GM19239 (cell line): ENCODE results near the gene INPP5A.

ENCODE experiments used
- DNase-seq: peaks from one replicate; pipeline ENCODE4 v3.0.0; 2011; ENCODE audit warnings: low spot score; ENCODE audit not compliant: insufficient read length
- FAIRE-seq: peaks from 2 replicates; lab custom pipeline; 2011; peaks lifted over from hg19 to GRCh38; lab: Jason Lieb, UNC

Gene INPP5A

DNA sequence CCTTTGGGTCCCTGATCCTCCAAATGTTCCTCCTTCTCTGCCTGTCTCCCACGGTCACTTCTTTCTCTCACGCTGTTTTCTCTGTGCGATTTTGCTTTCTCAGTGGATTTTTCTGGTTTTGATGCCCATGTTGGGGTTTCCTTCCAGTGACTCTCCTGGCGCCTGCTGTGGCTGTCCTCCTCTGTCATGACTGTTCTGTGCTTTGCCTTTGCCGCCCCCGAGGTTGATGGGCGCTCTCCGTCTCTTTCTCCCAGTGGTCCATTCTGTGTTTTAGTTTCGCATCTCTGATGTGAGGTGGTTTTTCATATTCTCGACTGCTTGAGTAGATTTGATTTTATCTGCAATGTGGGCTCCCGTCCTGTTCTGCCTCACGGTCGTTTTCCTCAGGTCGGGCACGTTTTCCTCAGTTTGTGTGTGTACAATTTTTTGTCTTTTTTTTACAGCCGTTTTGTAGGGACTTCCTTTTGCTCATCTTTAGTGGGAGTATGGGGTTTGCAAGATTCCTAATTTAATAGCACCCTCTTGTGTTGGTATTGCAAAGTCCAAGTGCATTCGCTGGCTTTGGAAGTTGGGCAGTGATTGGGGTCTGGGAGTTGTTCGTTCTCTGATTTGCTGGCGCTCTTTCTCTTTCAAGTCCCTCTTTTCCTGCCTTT is 100.0 kb downstream of the INPP5A start:
- peak; percentile 80 for FAIRE-seq
- peak; percentile 83 for DNase-seq

DNA sequence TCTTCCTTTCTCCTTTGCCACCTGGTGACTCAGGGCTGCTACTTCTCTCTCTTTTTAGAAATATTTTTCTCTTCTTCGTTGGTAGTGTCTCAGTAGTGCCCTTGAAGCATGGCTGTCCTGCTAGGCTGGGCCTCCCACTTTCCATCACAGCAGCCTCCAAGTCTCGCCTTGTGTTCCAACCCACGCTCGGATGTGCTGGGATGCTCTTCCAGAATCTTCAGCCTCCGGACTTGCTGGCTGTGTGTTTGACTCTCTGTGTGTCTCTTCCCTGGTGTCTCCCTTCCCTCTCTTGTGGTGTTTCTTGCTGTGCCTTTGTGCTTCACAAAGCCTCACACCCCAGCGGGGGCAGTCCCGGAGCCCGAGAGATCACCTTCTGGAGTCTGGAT is 100.5 kb downstream of the INPP5A start:
- no peak for FAIRE-seq
- no peak for DNase-seq

DNA sequence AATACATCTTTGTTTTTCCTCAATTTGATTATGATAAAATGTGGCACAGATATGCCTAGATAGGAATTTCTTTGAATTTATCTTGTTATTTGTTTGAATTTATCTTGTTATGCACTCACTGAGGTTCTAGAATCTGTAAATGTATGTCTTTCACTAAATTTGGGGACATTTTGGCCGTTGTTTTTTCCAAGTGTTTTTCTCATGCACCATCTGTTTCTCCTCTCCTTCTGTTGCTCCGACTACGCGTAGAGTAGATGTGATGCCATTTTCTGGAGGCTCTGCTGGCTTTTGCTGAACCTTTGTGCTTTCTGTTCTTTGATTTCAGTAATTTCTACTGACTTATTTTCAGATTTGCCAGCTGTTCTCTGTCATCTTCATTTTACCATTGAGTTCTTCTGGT is 101.9 kb downstream of the INPP5A start:
- DNase-seq, result no peak
- FAIRE-seq, result no peak

DNA sequence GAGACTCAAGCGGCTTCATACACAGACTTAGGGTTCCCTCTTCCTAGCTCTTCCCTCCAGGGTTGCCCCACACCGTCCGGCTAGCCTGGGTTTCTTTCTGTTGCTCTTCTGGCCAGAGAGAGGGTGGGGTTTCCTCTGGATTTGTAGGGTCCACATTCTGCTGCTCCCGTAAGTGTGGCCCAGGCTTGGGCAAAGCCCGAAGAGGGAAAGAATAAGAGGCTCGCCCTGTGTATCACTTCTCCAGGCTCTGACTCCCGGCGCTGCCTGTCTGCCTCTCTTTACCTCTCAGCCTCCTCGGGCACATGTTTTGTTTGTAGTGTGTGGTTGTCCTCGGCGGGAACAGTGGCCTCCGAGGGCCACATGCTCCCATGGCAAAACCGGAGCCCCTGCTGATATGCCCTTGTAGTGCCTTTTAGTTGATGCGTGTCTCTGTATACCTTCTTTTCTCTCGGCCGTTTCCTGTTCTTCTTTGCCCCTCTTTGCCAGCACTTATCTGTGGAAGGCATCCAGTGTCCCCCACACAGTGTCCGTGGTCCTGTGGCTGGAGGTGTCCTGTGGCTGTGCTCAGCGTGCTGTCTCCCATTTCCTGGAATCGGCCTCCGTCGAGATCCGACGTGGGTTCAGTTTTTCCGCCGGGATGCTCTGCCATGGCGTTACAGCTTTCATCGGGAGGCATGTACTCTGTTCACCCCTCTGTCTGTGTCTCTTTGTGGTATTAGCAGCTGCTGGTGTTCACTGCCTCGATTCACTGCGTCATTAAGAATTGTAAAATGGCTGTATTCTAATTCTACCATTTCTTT is 102.9 kb downstream of the INPP5A start:
- no peak for FAIRE-seq

DNA sequence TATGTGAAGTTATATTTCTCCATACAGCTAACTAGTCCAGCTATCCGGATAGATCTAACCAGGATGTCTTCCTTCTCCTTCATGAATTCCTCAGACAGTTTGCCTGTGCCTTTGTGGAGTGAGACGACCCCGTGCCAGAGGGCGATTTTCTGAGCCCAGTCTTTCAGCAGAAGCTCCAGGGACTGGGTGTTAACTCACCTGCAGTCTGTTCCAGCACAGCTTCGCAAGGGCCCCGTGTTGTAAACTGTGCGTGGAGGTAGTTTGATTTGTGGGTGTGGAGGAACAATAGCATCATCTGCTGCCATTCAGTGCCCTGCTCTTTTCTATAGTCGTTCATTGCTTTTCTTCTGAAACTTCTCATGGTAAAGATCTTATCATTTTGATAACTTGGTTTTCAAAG is 103.8 kb downstream of the INPP5A start:
- no peak for FAIRE-seq
- no peak for DNase-seq

More for the DNA sequence above, 102.9 kb downstream of the INPP5A start:
- DNase-seq, result no peak

DNA sequence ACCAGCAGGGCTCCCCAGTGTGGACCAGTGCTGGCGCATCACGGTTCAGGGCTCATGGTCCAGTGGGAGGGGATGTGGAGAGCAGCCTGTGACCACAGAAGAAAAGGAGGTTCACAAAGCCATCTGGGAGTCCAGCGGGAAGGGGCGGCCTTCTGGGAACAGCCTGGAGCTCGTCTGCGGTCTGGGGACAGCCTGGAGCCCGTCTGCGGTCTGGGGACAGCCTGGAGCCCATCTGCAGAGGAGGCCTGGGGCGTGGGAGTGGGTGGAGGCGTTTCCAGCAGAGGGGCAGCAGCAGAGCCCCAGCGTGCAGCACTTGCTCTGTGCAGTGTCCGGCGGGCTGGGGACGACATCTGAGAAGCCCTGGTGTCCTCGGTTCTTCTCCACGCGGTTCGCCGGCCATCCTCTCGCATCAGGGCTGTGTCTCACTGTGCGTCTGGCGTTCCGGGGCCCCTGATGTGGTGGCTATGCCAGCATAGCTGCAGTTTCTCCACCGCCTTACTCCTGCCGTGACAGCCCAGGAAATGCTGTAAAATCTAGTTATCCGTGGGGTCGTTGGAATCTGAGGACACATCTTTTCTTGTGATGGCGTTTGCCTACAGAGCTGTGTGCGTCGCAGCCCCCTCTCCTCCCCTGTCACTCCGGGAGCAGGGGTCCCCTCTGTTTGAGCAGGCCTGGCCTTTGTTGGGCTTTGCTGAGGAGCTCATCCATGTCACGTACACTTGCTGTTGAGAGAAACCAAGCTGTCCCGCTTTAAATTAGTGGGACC is 104.6 kb downstream of the INPP5A start:
- FAIRE-seq, result no peak
- no peak for DNase-seq

DNA sequence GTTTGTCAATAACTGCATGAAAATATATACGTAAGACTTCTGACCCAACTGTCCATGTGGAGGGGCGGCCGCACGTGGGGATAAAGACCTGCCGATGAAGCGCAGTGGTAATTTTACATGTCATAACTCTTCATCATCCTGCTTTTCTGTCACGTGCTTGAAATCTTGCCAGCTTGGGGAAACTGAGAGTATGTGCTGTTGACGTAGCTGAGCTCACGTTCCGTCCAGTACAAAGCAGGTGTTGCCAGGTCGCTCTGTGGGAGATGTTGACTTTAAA is 105.1 kb downstream of the INPP5A start:
- no peak for DNase-seq
- no peak for FAIRE-seq

DNA sequence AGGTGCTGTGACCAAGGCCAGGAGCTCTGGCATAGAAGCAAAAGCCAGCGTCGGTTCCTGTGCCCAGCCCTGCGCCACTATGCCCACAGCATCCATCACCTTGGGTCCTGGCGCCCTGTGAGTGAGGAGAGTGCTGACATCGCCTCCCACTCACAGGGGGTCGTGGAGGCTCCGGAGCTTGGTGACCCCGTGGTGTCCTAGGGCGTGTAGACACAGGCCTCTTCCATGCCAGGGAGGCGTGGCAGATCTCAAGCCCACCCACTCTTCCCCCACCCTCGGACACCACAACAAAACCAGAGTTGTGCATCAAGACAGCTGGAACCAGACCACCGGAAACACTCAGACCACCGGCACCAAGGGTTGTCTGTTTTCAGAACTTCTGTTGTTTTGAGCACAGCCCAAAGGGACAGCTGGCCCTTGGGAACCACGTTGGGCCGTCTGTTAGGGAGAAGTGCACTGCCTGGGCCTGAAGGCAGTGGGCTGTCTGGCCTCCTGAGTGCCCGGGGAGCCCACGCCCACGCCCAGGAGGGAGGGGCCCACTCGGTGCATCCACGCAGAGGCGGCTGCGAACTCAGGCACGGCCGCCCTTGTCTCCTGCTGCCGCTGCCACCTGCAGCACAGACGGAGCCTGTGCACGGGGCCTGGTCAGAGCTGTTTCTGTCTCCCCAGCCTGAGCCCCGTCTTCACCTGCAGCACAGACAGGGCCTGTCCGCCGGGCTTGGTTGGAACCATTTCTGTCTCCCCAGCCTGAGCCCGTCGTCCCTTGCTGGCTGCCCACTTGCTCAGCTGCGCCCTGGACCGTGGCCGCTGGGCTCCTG is 106.3 kb downstream of the INPP5A start:
- DNase-seq (no peak), FAIRE-seq (no peak)

DNA sequence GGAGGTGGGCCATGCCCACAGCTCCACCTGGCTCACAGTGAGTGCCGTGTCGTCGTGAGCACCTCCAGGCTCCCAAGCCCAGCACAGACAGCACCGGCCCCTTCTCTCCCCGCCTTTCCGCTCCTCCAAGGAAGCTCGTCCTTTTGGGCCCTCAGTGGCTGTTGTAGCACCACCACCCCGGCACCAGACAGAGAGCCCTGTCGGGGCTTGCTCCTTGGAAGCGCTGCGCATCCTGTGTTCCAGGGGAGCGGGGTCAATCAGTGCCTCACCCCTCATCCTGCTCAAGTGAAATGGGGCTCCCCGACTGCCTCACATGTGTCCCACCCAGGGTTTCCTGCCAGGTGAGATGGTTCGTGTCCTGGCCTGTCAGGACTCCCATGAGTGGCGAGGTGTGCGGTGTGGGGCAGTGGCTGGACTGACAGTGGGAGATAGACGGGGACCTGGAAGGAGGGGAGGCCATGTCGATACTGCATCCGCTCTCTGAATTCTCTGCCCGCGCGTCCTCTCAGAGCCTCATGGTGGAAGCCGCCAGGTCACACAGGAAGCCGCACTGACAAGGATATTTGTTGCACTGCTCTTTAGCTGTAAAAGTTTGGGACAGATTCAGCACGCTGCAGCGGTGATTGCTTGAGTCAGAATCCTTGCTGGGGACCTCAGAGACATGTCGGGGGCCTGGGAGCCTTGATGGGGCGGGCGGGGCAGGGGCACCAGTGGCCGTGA is 107.1 kb downstream of the INPP5A start:
- FAIRE-seq, result no peak
- no peak for DNase-seq

DNA sequence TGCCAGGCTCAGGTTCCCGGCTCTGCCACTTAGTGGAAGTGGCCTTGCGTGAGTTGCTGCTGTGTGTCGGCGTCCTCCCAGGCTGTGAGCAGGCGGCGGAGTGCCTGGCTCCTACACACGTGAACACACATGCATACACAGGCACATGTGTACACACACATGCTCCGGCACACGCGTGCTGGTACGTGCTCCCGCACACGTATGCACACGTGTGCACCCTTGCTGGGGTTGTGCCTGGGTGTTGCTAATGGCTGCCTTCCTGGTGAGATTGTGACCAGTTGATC is 107.6 kb downstream of the INPP5A start:
- no peak for FAIRE-seq
- no peak for DNase-seq

DNA sequence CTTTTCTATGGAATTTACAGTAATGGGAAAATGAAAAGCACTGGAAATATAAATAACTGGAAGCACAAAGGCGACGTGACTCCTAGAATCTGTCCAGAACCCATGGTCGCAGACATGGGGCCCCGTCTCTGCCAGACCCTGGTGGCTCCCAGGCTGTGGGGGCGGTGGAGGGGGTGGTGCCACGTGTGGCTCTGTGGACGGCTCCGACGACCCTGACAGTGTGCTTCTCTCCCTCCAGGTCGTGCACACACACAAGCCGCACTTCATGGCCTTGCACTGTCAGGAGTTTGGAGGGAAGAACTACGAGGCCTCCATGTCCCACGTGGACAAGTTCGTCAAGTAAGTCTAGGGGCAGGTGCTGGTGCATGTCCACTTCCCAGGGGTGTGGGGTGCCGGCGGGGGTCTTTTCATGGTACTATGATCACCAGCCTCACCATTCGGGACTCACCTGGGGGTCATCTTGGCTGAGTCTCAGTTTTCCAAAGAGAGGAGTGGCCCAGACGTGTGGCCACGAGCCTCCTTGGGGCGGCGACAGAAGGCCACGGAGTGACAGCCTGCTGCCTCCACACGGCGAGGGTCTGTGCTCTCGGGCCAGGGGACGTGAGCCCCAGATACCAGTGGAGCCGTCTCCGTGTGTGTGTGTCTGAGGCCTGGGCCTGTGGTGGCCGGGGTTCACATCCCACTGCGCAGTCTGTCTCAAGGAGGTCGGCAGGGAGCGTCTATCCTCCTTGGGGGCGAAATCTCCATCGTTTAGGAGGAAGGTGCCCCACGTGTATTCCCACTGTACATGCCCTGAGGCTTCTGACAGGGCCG is 108.2 kb downstream of the INPP5A start:
- no peak for FAIRE-seq
- no peak for DNase-seq

DNA sequence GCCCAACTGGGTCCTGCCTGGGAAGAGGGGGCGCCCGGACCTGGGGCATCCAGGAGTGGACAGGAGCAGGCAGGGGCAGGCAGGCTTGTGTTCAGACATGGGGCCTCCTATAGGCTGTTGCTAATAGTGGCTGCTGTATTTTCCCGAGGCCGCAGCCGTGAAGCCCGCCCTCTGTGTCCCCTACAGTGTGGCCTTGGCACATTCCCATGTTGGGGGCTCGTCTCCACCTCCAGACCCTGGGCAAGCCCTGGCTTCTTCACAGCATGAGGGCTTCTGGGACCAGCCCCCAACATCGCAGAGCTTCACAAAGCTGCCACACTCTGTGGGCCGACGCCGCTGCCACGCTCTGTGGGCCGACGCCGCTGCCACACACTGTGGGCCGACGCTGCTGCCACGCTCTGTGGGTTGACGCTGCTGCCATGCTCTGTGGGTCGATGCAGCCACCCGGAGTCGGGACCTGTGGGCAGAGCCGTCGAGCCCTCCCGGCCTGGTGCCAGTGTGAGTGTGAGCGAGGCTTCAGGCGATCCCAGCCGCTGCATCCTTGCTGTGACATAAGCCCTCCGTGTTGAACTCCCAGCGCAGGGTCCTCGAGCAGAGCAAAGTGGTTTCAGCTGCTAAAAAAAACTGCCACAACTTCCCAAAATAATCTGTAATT is 109.0 kb downstream of the INPP5A start:
- no peak for DNase-seq

DNA sequence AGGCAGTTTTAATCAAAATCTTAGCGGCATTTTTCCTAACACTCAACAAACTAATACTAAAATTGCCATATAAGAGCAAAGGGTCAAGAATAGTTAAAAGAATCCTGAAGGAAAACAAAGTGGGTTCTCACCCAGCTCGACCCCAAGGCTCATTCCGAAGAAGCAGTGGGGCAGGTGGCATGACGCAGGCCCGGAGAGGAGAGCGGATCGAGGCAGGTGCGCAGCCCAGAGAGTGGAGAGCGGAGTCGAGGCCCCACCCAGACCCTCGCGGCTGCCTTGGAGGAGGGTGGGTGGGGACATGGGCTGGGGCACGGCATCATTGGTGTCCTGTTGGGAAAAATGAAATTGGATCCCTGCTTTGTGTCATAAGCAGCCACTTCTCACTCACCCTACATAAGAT is 109.8 kb downstream of the INPP5A start:
- no peak for FAIRE-seq
- no peak for DNase-seq

More for the DNA sequence above, 109.0 kb downstream of the INPP5A start:
- no peak for FAIRE-seq

DNA sequence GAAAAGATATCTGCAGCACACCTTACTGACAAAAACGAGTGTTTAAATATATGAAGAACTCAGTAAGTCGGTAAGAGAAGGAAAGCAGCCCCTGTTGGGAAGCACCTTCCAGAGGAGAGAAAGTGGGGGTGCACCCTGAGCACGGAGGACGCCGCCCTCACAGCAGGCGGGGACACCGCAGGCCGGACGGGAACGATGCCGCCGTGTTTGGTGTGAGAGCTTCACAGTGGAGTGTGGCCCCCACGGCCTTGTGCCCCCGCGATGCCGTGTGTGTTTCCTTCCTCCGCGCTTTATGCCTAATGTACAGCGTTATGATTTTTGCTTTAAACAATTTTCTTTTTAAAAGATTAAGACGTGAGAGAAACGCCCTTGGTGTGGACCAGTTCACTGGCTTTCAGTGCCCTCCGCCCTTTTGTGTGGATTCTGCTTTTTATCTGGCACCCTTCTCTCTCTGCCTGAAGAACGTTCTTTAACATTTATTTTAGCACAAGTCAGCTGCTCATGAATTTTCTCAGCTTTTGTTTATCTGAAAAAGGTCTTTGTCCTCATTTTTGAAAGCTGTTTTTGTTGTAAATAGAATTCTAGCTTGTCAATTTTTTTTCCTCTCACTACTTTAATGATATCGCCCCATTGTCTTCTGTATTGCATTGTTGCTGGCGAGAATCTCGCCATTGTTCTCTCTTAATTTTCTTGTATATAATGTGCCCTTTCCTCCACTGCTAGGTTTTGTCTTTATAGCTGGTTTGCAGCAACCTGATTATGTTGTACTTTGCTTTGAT is 110.7 kb downstream of the INPP5A start:
- no peak for FAIRE-seq

DNA sequence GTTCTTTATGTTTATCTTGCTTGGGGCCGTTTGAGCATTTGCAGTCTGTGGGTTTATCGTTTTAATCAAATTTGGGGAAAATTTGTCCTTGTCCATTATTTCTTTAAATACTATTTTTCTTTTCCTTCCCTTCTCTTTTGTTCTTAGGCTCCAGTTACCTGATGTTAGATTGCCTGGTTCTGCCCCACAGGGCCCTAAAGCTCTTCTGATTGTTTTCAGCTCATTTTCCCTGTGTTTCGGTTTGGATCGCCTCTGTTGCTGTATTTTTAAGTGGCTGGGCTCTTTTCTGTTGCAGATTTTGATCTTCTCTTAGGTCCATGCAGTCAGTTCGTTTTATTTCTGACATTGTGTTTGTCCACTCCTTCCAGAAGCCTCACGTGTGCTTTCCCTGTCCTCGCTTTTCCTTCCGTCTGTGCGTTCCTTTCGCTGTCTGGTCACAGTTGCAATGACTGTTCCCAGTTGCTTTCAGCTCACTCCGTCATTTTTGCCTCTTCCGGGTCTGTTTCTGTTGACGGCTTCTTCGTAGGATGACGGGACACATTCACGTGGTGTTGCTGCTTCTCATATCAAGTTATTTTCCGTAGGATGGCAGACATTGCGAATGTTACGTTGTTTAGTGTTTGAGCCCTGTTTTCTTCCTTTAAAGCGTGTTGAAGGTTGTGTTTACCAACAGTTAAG is 111.4 kb downstream of the INPP5A start:
- no peak for FAIRE-seq
- DNase-seq, result no peak

More for the DNA sequence above, 110.7 kb downstream of the INPP5A start:
- no peak for DNase-seq

DNA sequence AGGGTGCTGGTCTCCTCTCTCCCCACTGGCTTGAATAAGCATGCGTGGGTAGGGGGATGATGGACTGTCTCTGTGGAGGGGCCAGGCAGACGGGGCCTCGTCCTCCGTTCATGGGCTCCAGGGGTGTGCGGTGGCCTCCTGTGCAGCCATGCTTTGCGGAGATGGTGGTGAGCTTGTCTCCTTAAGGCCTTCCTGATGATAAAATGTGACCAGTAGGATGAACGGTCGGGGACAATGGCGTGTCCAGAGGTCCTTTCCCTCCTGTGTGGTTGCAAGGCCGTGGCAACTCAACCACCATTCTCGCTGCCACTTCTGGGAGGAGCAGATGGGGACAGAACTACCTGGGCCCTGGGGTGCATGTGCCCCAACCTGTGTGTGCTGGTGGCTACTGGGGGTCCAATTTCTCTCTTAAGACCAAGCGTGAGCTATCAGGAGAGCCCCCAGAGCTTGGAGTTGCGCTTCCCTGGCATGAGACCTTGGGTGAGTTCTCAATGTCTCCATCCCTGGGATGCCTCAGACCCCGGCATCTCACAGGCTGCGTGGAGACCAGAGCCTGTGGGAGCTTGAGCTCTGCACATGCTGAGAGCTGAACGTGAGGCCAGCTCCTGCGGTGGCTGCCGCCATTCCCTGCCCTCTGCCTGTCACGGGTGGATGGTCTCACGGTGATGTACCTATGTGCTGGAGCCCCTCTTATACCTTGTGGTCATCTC is 112.2 kb downstream of the INPP5A start:
- FAIRE-seq (no peak), DNase-seq (no peak)
